Fibroblast of the aortic adventitia (primary cell): Measurements from ENCODE around the gene RNLS. TPM values are rescaled to one million over a fixed set of nuclear protein-coding genes. Genes with fewer than 3 reads are reported as not detected.
"Not testable (repeated sequence)": the region's sequence is repeated elsewhere in the genome, so short reads cannot be mapped to it uniquely, and the experiment has no call there.

ENCODE experiments used
- DNase-seq: peaks from one replicate; pipeline ENCODE4 v3.0.0-alpha.2; 2010; ENCODE audit warnings: low read depth
- H3K4me3 ChIP-seq: 2 replicates; pipeline ENCODE4 v1.5.1; 2011; ENCODE audit warnings: low read depth, mild to moderate bottlenecking, control low read depth, low read length, moderate library complexity
- total RNA-seq: library from RNA; depleted of rRNA; stranded (reverse); fragments of >200 nt; gene quantifications from 2 replicates; pipeline ENCODE4 v1.2.3, GENCODE V29; 2012; ENCODE audit warnings: low replicate concordance
- TF ChIP-seq, protein P1 (sequence below): IDR thresholded peaks from 2 replicates; pipeline ENCODE4 v1.5.1; 2011; ENCODE audit warnings: mild to moderate bottlenecking, low read length, control low read depth, inconsistent platforms; ENCODE audit not compliant: insufficient read depth

Gene RNLS
- total RNA-seq, 1 donor: 16.8 TPM

- no peak for DNase-seq
- H3K4me3 ChIP-seq: no peak overlapping the region
- TF ChIP-seq, protein P1, sequence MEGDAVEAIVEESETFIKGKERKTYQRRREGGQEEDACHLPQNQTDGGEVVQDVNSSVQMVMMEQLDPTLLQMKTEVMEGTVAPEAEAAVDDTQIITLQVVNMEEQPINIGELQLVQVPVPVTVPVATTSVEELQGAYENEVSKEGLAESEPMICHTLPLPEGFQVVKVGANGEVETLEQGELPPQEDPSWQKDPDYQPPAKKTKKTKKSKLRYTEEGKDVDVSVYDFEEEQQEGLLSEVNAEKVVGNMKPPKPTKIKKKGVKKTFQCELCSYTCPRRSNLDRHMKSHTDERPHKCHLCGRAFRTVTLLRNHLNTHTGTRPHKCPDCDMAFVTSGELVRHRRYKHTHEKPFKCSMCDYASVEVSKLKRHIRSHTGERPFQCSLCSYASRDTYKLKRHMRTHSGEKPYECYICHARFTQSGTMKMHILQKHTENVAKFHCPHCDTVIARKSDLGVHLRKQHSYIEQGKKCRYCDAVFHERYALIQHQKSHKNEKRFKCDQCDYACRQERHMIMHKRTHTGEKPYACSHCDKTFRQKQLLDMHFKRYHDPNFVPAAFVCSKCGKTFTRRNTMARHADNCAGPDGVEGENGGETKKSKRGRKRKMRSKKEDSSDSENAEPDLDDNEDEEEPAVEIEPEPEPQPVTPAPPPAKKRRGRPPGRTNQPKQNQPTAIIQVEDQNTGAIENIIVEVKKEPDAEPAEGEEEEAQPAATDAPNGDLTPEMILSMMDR: no peak
These were observed 91.8 kb downstream of the RNLS start for GRCh38 chr10:88491314-88491713.

DNA sequence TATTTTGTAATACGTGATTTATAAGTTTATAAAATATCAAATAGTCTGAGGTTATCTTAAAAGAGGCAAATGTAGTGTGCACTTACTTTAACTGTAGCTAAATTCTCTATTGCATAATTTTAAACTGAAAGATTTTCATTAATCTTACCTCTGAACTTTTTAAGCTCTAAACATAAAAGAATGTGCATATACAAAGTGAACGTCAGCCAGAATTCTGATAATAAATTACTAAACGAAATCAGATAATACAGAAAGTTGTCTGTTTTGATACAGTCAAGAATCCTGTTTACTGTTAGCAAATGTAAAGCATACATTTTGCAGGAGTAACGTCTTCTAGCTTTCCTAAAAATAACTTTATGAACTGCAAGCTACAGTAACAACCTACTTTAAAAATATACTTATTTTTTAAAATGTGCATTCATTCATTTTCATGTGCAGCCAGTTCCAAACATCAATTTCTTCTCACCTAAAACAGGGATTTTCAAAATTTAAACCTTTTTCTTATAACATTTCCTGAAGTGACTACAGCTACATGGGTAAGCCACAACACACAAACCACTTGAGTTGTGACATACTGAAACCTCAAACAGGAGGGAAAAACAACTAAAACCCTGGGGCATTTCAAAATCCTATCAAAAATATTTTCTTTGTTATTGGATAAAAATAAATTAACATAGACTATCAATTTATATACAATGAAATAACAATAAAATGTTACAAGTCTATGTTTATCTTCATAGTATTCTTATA, 92.7 kb downstream of the RNLS start:
- H3K4me3 ChIP-seq: no peak overlapping the region
- TF ChIP-seq, protein P1: no peak
- DNase-seq: no peak

GRCh38 chr10:88489107-88489506, 94.0 kb downstream of the RNLS start:
- no peak for DNase-seq
- TF ChIP-seq, protein P1: no peak
- H3K4me3 ChIP-seq: no peak overlapping the region

DNA sequence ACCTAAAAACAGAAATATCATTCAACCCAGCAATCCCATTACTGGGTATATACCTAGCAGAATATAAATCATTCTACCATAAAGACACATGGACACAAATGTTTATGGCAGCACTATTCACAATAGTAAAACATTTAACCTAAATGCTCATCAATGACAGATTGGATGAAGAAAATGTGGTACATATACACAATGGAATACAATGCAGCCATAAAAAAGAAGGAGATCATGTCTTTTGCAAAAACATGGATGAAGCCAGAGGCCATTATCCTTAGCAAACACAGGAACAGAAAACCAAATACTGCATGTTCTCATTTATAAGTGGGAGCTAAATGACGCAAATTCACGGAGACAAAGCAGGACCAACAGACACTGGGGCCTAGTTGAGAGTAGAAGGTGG, 96.3 kb downstream of the RNLS start:
- DNase-seq, H3K4me3 ChIP-seq: not testable (repeated sequence)

DNA sequence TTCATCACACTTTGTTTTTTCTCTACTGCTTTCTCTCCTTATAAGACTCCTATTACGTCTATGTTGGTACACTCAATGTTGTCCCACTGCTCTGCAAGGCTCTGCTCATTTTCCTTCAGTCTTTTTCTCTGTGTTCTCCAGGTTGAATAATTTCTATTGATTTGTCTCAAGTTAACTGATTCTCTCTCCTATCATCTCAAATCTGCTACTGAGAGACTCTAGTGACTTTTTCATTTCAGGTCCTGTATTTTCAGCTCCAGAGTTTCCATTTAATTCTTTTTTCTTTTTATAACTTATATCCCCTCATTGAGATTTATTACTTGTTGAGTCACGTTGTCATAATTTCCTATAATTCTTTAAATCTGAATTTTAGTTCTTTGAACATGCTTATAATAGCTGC, 100.9 kb downstream of the RNLS start:
- TF ChIP-seq, protein P1: no peak
- DNase-seq: no peak
- no peak overlapping the region for H3K4me3 ChIP-seq

GRCh38 chr10:88478256-88478655, 104.9 kb downstream of the RNLS start:
- no peak overlapping the region for H3K4me3 ChIP-seq
- peak; percentile 15 for DNase-seq
- TF ChIP-seq, protein P1: no peak

GRCh38 chr10:88477343-88478085, 105.6 kb downstream of the RNLS start:
- TF ChIP-seq, protein P1: no peak
- DNase-seq: peak; percentile 24
- no peak overlapping the region for H3K4me3 ChIP-seq
